Neural cell (in vitro differentiated cells): ENCODE measurements around the gene SGCB.

Experiments used
- CTCF ChIP-seq: fragments of 450-650 bp; IDR thresholded peaks from 2 replicates; pipeline ENCODE4 v1.5.1; 2014; ENCODE audit warnings: antibody characterized with exemption, mild to moderate bottlenecking, moderate library complexity; ENCODE audit not compliant: poor library complexity, severe bottlenecking
- EP300 ChIP-seq: fragments of 450-650 bp; conservative IDR thresholded peaks from 2 replicates; pipeline ENCODE4 v1.6.1; 2014; ENCODE audit warnings: antibody characterized with exemption, mild to moderate bottlenecking, moderate library complexity; ENCODE audit not compliant: poor library complexity, severe bottlenecking
- EZH2 ChIP-seq: fragments of 200-600, 300-800 bp; shearing (Covaris generic), sonication (generic); IDR thresholded peaks from 2 replicates; pipeline ENCODE4 v1.6.1; 2014; ENCODE audit warnings: antibody characterized with exemption, low read length, borderline replicate concordance, mild to moderate bottlenecking; ENCODE audit not compliant: insufficient read depth, poor library complexity, severe bottlenecking
- MXI1 ChIP-seq: fragments of 450-650 bp; conservative IDR thresholded peaks from 2 replicates; pipeline ENCODE4 v1.6.1; 2014; ENCODE audit warnings: antibody characterized with exemption, mild to moderate bottlenecking; ENCODE audit not compliant: poor library complexity, severe bottlenecking
- POLR2AphosphoS5 ChIP-seq: IDR thresholded peaks from 2 replicates; pipeline ENCODE4 v1.6.1; 2012
- RAD21 ChIP-seq: fragments of 450-650 bp; conservative IDR thresholded peaks from 2 replicates; pipeline ENCODE4 v1.6.1; 2014; ENCODE audit warnings: antibody characterized with exemption, mild to moderate bottlenecking, moderate library complexity
- TAF1 ChIP-seq: IDR thresholded peaks from 2 replicates; pipeline ENCODE4 v1.6.1; 2012; ENCODE audit warnings: low read depth

- TF ChIP-seq CTCF = no peak
- TF ChIP-seq EZH2 = no peak
- no peak for TF ChIP-seq RAD21
- no peak for TF ChIP-seq MXI1
- no peak for TF ChIP-seq EP300
- TF ChIP-seq TAF1 = no peak
- TF ChIP-seq POLR2AphosphoS5 = no peak
Observed at GRCh38 chr4:51997647-51998046, 40.5 kb downstream of the SGCB start.
